Measurements from ENCODE around the gene TNIP2.
A peak's percentile ranks its signal among the peaks of the same experiment; 100 is the strongest.

Gene TNIP2

DNA sequence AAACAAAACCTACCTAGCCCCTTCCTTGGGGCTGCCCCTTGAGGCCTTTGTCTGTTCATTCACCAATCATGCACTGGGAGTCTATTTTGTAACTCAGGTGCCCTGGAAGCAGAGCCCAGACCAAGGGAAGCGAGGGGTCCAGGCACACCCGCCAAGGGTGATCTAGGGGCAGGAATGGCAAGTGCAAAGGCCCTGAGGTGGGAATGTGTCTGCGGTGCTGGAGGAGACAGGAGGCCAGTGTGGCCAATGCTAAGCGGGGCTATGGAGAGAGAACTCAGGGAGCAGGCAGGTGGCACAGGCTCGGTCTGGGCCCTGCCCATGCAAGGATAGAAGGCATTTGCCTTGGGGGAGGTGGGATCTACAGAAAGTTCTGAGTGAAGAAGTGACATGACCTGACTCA, 33.2 kb upstream of the TNIP2 start:
- CTCF ChIA-PET, result no interaction called here
- Histone ChIP-seq H3K4me1 (ENCODE audit: control insufficient read depth, insufficient read depth, low read length) (no peaks in the 10 kb centered on the region), H3K9me3 (ENCODE audit: control insufficient read depth, insufficient read depth, low read depth, low read length) (no peaks in the 10 kb centered on the region), H3K4me3 (ENCODE audit: low read depth, low read length) (no peak overlapping the region), H3K36me3 (ENCODE audit: control insufficient read depth in 2 of 2, insufficient read depth in 1 of 2, low read length in 2 of 2) (no peaks in the 10 kb centered on the region), H3K27ac (ENCODE audit: extremely low read depth, low read depth, low read length) (no peak overlapping the region)
- POLR2A ChIA-PET, result no interaction called here
- TF ChIP-seq ZXDB (tag by site-specific recombination; IDR thresholded peaks at IDR 0.05) (no peak), ZNF623 (tag by site-specific recombination; IDR thresholded peaks at IDR 0.05) (peak; percentile 95), ZNF366 (tag by site-specific recombination; conservative IDR thresholded peaks at IDR 0.05) (no peak), ZNF37A (tag by site-specific recombination; IDR thresholded peaks at IDR 0.05) (no peak)

DNA sequence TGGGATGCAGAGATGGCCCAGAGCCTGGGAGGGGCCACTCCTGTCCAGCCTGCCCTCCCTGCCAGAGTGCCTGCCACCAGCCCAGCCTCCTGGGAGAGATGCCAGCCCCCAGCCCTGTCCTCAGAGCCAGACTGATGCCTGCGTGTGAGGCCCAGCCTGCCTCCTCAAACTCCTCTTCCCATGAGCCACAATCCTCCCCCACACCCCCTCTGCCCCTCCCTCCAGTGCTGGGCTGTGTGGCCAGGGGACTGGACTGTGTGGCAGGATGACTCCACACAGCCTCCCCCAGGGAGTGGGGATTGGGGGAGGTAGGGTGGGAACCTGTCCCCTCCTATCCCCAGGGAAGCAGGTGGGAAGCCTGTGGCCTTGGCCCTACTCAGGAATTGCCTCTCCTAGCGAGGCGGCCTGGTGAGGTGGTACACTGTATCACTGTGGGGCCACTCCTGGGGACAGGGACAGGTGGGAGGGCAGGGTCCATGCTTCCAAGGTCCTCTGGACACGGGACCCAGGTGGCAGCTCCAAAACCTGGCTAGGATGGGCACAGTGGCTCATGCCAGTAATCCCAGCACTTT, 32.5 kb upstream of the TNIP2 start:
- ChIA-PET CTCF (interaction anchor here (0.6 kb wide), 1 partner anchor 33 kb away, joined by 3 read pairs; no protein-coding TSS in a partner anchor), POLR2A (no interaction called here)
- H3K4me1 ChIP-seq (ENCODE audit: control insufficient read depth, insufficient read depth, low read length), result no peaks in the 10 kb centered on the region
- H3K36me3 ChIP-seq (ENCODE audit: control insufficient read depth in 2 of 2, insufficient read depth in 1 of 2, low read length in 2 of 2), result no peaks in the 10 kb centered on the region
- H3K4me3 ChIP-seq (ENCODE audit: low read depth, low read length), result no peak overlapping the region
- TF ChIP-seq, protein P1, sequence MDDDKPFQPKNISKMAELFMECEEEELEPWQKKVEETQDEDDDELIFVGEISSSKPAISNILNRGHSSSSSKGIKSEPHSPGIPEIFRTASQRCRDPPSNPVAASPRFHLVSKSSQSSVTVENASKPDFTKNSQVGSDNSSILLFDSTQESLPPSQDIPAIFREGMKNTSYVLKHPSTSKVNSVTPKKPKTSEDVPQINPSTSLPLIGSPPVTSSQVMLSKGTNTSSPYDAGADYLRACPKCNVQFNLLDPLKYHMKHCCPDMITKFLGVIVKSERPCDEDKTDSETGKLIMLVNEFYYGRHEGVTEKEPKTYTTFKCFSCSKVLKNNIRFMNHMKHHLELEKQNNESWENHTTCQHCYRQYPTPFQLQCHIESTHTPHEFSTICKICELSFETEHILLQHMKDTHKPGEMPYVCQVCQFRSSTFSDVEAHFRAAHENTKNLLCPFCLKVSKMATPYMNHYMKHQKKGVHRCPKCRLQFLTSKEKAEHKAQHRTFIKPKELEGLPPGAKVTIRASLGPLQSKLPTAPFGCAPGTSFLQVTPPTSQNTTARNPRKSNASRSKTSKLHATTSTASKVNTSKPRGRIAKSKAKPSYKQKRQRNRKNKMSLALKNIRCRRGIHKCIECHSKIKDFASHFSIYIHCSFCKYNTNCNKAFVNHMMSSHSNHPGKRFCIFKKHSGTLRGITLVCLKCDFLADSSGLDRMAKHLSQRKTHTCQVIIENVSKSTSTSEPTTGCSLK (tag by site-specific recombination; IDR thresholded peaks at IDR 0.05), result no peak
- TF ChIP-seq ZNF114 (tag by site-specific recombination; IDR thresholded peaks at IDR 0.05) (no peak), ZFP37 (tag by site-specific recombination; IDR thresholded peaks at IDR 0.05) (no peak), ZNF398 (tag by site-specific recombination; IDR thresholded peaks at IDR 0.05) (peak; percentile 72), ZNF530 (tag by site-specific recombination; IDR thresholded peaks at IDR 0.05; ENCODE audit: low read depth) (no peak), GLIS1 (tag by site-specific recombination; IDR thresholded peaks at IDR 0.05) (peak; percentile 80), SP7 (tag by site-specific recombination; IDR thresholded peaks at IDR 0.05) (no peak), ZFHX2 (tag by site-specific recombination; conservative IDR thresholded peaks at IDR 0.05) (peak; percentile 68), MYNN (tag by site-specific recombination; IDR thresholded peaks at IDR 0.05; ENCODE audit: borderline replicate concordance) (no peak), ZSCAN16 (tag by site-specific recombination; IDR thresholded peaks at IDR 0.05) (no peak), ZFP41 (tag by site-specific recombination; IDR thresholded peaks at IDR 0.05; ENCODE audit: borderline replicate concordance) (no peak), ZBTB8A (tag by site-specific recombination; IDR thresholded peaks at IDR 0.05) (no peak), ZBTB1 (tag by site-specific recombination; IDR thresholded peaks at IDR 0.05) (no peak), ZNF548 (tag by site-specific recombination; IDR thresholded peaks at IDR 0.05) (no peak), EGR2 (tag by site-specific recombination; IDR thresholded peaks at IDR 0.05; ENCODE audit: low read depth) (peak; percentile 76), GLIS2 (tag by site-specific recombination; IDR thresholded peaks at IDR 0.05) (peak; percentile 25; the same call in 1 of the 2 replicates)
- TF ChIP-seq, protein P2, sequence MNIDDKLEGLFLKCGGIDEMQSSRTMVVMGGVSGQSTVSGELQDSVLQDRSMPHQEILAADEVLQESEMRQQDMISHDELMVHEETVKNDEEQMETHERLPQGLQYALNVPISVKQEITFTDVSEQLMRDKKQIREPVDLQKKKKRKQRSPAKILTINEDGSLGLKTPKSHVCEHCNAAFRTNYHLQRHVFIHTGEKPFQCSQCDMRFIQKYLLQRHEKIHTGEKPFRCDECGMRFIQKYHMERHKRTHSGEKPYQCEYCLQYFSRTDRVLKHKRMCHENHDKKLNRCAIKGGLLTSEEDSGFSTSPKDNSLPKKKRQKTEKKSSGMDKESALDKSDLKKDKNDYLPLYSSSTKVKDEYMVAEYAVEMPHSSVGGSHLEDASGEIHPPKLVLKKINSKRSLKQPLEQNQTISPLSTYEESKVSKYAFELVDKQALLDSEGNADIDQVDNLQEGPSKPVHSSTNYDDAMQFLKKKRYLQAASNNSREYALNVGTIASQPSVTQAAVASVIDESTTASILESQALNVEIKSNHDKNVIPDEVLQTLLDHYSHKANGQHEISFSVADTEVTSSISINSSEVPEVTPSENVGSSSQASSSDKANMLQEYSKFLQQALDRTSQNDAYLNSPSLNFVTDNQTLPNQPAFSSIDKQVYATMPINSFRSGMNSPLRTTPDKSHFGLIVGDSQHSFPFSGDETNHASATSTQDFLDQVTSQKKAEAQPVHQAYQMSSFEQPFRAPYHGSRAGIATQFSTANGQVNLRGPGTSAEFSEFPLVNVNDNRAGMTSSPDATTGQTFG (tag by site-specific recombination; IDR thresholded peaks at IDR 0.05; ENCODE audit: borderline replicate concordance), result no peak
- TF ChIP-seq, protein P3, sequence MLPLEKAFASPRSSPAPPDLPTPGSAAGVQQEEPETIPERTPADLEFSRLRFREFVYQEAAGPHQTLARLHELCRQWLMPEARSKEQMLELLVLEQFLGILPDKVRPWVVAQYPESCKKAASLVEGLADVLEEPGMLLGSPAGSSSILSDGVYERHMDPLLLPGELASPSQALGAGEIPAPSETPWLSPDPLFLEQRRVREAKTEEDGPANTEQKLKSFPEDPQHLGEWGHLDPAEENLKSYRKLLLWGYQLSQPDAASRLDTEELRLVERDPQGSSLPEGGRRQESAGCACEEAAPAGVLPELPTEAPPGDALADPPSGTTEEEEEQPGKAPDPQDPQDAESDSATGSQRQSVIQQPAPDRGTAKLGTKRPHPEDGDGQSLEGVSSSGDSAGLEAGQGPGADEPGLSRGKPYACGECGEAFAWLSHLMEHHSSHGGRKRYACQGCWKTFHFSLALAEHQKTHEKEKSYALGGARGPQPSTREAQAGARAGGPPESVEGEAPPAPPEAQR (tag by site-specific recombination; IDR thresholded peaks at IDR 0.05), result no peak
- H3K27ac ChIP-seq (ENCODE audit: extremely low read depth, low read depth, low read length), result no peak overlapping the region
- no peaks in the 10 kb centered on the region for H3K9me3 ChIP-seq (ENCODE audit: control insufficient read depth, insufficient read depth, low read depth, low read length)
